HG03457 (cell line): Measurements from ENCODE around the gene PDF.

Experiments used
- ATAC-seq: cut with Tn5 transposase; IDR thresholded peaks from one replicate; pipeline ENCODE4 v1.9.1; 2021; ENCODE audit warnings: moderate number of reproducible peaks; ENCODE audit not compliant: unreplicated experiment

The PDF gene

DNA sequence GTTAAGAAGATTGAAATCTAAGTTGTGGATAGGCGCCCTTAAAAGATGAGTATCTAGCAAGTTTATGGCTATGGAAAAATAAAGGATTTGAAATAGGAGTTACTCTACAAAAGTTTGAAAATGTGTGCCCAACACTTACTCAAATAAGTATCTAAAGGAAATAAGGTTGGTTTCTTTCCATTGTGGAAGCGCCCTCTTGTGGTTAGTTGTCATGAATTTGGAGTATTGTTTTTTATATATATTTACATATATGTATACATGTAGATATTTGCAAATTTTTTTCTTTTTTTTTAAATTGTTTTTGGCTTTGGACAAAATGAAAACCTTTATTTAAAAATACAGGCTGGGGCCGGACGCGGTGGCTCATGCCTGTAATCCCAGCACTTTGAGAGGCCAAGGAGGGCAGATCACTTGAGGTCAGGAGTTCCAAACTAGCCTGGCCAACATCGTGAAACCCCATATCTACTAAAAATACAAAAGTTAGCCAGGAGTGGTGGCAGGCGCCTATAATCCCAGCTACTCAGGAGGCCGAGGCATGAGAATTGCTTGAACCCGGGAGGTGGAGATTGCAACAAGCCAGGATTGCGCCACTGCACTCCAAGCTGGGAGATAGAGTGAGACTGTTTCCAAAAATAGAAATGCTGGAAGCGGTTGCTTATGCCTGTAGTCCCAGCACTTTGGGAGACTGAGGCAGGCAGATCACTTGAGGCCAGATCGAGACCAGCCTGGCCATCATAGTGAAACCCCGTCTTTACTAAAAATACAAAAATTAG lies 43.3 kb downstream of the PDF start:
- ATAC-seq: no peak

GRCh38 chr16:69285240-69285639 lies 45.1 kb downstream of the PDF start:
- ATAC-seq: no peak

- ATAC-seq: no peak
Measured at GRCh38 chr16:69283851-69284250, 46.5 kb downstream of the PDF start.

GRCh38 chr16:69277413-69277812 lies 53.0 kb downstream of the PDF start:
- no peak for ATAC-seq
